Endodermal cell (in vitro differentiated cells): ENCODE results near the gene ROS1. TPM values are rescaled to one million over a fixed set of nuclear protein-coding genes. Genes with fewer than 3 reads are reported as not detected.

Experiments used
- DNase-seq: peaks from one replicate; pipeline ENCODE4 v3.0.0-alpha.2; 2017
- H3K27ac ChIP-seq: 2 replicates; pipeline ENCODE4 v1.5.1; 2013; ENCODE audit warnings: mild to moderate bottlenecking, low read depth, low read length, moderate library complexity
- H3K27me3 ChIP-seq: 2 replicates; pipeline ENCODE4 v1.6.1; 2013; ENCODE audit warnings: mild to moderate bottlenecking, low read length, moderate library complexity; ENCODE audit not compliant: insufficient read depth, control insufficient read depth, poor library complexity, severe bottlenecking
- H3K36me3 ChIP-seq: 2 replicates; pipeline ENCODE4 v1.7.0; 2013; ENCODE audit warnings: mild to moderate bottlenecking, low read length, moderate library complexity; ENCODE audit not compliant: control insufficient read depth, insufficient read depth
- H3K4me1 ChIP-seq: one replicate; pipeline ENCODE4 v1.7.0; 2013; ENCODE audit warnings: low read length; ENCODE audit not compliant: control insufficient read depth, insufficient read depth
- H3K4me3 ChIP-seq: 2 replicates; pipeline ENCODE4 v1.5.1; 2013; ENCODE audit warnings: mild to moderate bottlenecking, low read length, moderate library complexity
- H3K9ac ChIP-seq: 2 replicates; pipeline ENCODE4 v1.6.1; 2013; ENCODE audit warnings: mild to moderate bottlenecking, low read length, moderate library complexity; ENCODE audit not compliant: poor library complexity, severe bottlenecking; ENCODE audit errors: extremely low read depth
- H3K9me3 ChIP-seq: 2 replicates; pipeline ENCODE4 v1.6.1; 2013; ENCODE audit warnings: mild to moderate bottlenecking, low read length, moderate library complexity; ENCODE audit not compliant: control insufficient read depth
- H3K27ac Mint-ChIP-seq: 2 replicates; pipeline ENCODE4 v1.8.0; 2020; ENCODE audit warnings: mixed read lengths
- H3K27me3 Mint-ChIP-seq: 2 replicates; pipeline ENCODE4 v1.8.0; 2021; ENCODE audit warnings: mild to moderate bottlenecking, mixed read lengths; ENCODE audit not compliant: insufficient read depth
- H3K36me3 Mint-ChIP-seq: 2 replicates; pipeline ENCODE4 v1.8.0; 2020; ENCODE audit warnings: low read depth, mixed read lengths
- H3K4me1 Mint-ChIP-seq: 2 replicates; pipeline ENCODE4 v1.8.0; 2020; ENCODE audit warnings: mixed read lengths
- H3K4me3 Mint-ChIP-seq: 2 replicates; pipeline ENCODE4 v1.8.0; 2020; ENCODE audit warnings: mild to moderate bottlenecking, moderate library complexity, mixed read lengths
- H3K9me3 Mint-ChIP-seq: 2 replicates; pipeline ENCODE4 v1.8.0; 2020; ENCODE audit warnings: mild to moderate bottlenecking, mixed read lengths
- WGBS, 2 experiments: methylation state at CpG; one replicate each; pipeline versions ENCODE4 v1.1.5 to v1.1.7; 2013; ENCODE audit warnings: missing lambda C conversion rate in 2 of 2, mixed read lengths in 1 of 2; ENCODE audit not compliant: insufficient coverage in 1 of 2, insufficient read length in 1 of 2; 5-methylcytosine and 5-hydroxymethylcytosine counted together
- total RNA-seq, 2 donors: library from RNA; stranded (reverse); fragmentation: NEBNext Ultra II Directional in 1 of 2; extraction: Animal tissue kit (Norgen Biotek cat#: 25700) in 1 of 2; gene quantifications; 2 replicates in 1 of 2; 3 replicates in 1 of 2; pipeline ENCODE4 v1.2.1, GENCODE V29; 2021
- TF ChIP-seq, protein P1 (sequence below): fragments of 200-600 bp; sonication (generic); conservative IDR thresholded peaks from 2 replicates; pipeline ENCODE4 v1.5.0; 2021; ENCODE audit warnings: antibody characterized with exemption, mild to moderate bottlenecking

Gene ROS1
- total RNA-seq, 2 donors from 2014 or later, result not detected

DNA sequence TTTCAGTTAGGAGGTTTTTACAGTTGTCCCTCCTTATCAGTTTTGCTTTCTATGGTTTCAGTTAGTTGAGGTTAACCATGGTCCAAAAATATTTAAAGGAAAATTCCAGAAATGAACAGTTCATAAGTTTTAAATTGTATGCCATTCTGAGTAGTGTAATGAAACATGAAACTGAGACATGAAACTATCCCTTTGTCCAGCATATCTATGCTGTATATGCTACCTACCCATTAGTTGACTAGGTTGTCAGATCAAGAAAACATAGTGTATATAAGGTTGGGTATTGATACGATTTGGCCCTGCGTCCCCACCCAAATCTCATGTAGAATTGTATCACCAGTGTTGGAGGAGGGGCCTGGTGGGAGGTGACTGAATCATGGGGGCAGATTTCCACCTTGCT lies 121.3 kb downstream of the ROS1 start:
- H3K4me3 ChIP-seq, result no peak overlapping the region
- no peaks in the 10 kb centered on the region for H3K4me1 ChIP-seq
- DNase-seq, result no peak
- WGBS, 2 experiments, result 86 to 94% methylated on average over 2 of the region's 2 CpGs
- Mint-ChIP-seq H3K4me3 (no peak overlapping the region), H3K9me3 (no peaks in the 10 kb centered on the region), H3K27ac (no peak overlapping the region), H3K36me3 (no peaks in the 10 kb centered on the region), H3K27me3 (no peaks in the 10 kb centered on the region), H3K4me1 (no peaks in the 10 kb centered on the region)
- H3K27me3 ChIP-seq, result no peaks in the 10 kb centered on the region
- H3K9ac ChIP-seq, result no peak overlapping the region
- H3K27ac ChIP-seq, result no peak overlapping the region
- H3K36me3 ChIP-seq, result no peaks in the 10 kb centered on the region
- H3K9me3 ChIP-seq, result no peaks in the 10 kb centered on the region
- TF ChIP-seq, protein P1, sequence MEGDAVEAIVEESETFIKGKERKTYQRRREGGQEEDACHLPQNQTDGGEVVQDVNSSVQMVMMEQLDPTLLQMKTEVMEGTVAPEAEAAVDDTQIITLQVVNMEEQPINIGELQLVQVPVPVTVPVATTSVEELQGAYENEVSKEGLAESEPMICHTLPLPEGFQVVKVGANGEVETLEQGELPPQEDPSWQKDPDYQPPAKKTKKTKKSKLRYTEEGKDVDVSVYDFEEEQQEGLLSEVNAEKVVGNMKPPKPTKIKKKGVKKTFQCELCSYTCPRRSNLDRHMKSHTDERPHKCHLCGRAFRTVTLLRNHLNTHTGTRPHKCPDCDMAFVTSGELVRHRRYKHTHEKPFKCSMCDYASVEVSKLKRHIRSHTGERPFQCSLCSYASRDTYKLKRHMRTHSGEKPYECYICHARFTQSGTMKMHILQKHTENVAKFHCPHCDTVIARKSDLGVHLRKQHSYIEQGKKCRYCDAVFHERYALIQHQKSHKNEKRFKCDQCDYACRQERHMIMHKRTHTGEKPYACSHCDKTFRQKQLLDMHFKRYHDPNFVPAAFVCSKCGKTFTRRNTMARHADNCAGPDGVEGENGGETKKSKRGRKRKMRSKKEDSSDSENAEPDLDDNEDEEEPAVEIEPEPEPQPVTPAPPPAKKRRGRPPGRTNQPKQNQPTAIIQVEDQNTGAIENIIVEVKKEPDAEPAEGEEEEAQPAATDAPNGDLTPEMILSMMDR, result no peak

- no peaks in the 10 kb centered on the region for H3K4me1 ChIP-seq
- H3K4me3 Mint-ChIP-seq, result no peak overlapping the region
- no peak for DNase-seq
- no peaks in the 10 kb centered on the region for H3K9me3 ChIP-seq
- no peak overlapping the region for H3K4me3 ChIP-seq
- H3K4me1 Mint-ChIP-seq, result no peaks in the 10 kb centered on the region
- H3K27ac ChIP-seq, result no peak overlapping the region
- H3K9me3 Mint-ChIP-seq, result no peaks in the 10 kb centered on the region
- TF ChIP-seq, protein P1, result no peak
- H3K27ac Mint-ChIP-seq, result no peak overlapping the region
- H3K27me3 ChIP-seq, result no peaks in the 10 kb centered on the region
- no peaks in the 10 kb centered on the region for H3K36me3 ChIP-seq
- H3K36me3 Mint-ChIP-seq, result no peaks in the 10 kb centered on the region
- H3K27me3 Mint-ChIP-seq, result no peaks in the 10 kb centered on the region
- no peak overlapping the region for H3K9ac ChIP-seq
- 80 to 100% methylated on average over 1 to 3 of the region's 3 CpGs for WGBS, 2 experiments
These were observed 122.4 kb downstream of the ROS1 start for GRCh38 chr6:117303323-117303722.

GRCh38 chr6:117298941-117299340 lies 126.8 kb downstream of the ROS1 start:
- DNase-seq, result no peak
- no peak overlapping the region for H3K4me3 Mint-ChIP-seq
- Histone ChIP-seq H3K9ac (no peak overlapping the region), H3K4me3 (no peak overlapping the region), H3K27me3 (no peaks in the 10 kb centered on the region), H3K36me3 (no peaks in the 10 kb centered on the region), H3K4me1 (no peaks in the 10 kb centered on the region), H3K9me3 (no peaks in the 10 kb centered on the region), H3K27ac (no peak overlapping the region)
- no peaks in the 10 kb centered on the region for H3K27me3 Mint-ChIP-seq
- 94 to 100% methylated on average over 2 to 3 of the region's 3 CpGs for WGBS, 2 experiments
- no peaks in the 10 kb centered on the region for H3K4me1 Mint-ChIP-seq
- no peak overlapping the region for H3K27ac Mint-ChIP-seq
- TF ChIP-seq, protein P1, result no peak
- no peaks in the 10 kb centered on the region for H3K36me3 Mint-ChIP-seq
- H3K9me3 Mint-ChIP-seq, result no peaks in the 10 kb centered on the region
